ENCODE measurements around the gene SLC6A11. TPM values are rescaled to one million over a fixed set of nuclear protein-coding genes. Genes with fewer than 3 reads are reported as not detected.

The SLC6A11 gene
- total RNA-seq, 1 experiment from 2014 or later, result not detected

DNA sequence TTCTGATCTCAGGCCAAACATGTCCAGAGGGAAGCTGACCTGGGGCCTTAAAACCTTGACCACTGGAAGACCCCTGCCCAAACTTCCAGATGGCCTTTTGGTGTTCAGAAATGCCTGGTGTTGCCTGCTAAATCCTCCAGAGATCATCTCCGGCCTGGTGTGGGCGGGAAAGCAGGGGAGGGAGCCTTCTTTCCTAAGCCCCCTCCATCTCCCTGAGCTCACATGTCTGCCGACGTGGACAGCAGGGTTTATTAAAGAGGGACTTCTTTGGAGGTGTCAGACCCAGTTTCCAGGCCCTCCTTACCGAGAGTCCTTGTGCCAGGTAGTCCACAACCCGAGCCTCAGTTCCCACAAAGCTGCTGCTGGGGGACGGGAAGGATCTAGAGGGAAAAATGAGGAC, 120.7 kb downstream of the SLC6A11 start:
- H3K4me3 ChIP-seq (ENCODE audit: low read depth, low read length), result no peak overlapping the region
- no peak overlapping the region for H3K27ac Mint-ChIP-seq (ENCODE audit: unreplicated experiment)
- TF ChIP-seq, protein P1, sequence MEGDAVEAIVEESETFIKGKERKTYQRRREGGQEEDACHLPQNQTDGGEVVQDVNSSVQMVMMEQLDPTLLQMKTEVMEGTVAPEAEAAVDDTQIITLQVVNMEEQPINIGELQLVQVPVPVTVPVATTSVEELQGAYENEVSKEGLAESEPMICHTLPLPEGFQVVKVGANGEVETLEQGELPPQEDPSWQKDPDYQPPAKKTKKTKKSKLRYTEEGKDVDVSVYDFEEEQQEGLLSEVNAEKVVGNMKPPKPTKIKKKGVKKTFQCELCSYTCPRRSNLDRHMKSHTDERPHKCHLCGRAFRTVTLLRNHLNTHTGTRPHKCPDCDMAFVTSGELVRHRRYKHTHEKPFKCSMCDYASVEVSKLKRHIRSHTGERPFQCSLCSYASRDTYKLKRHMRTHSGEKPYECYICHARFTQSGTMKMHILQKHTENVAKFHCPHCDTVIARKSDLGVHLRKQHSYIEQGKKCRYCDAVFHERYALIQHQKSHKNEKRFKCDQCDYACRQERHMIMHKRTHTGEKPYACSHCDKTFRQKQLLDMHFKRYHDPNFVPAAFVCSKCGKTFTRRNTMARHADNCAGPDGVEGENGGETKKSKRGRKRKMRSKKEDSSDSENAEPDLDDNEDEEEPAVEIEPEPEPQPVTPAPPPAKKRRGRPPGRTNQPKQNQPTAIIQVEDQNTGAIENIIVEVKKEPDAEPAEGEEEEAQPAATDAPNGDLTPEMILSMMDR (IDR thresholded peaks at IDR 0.05; ENCODE audit: insufficient read depth in 1 of 2, low read depth in 1 of 2, low read length in 1 of 2, severe bottlenecking in 1 of 2, unreplicated experiment in 1 of 2), result no peak
- BruUV-seq (replicated peaks), result no TSS peak
- DNase-seq, result peak in 1 of 2 experiments; percentile 3
- no peaks in the 10 kb centered on the region for H3K9me3 ChIP-seq
- intact Hi-C loops (cut with micrococcal nuclease; ENCODE audit: unreplicated experiment), result no loop called here
- ChIA-PET POLR2A (no interaction called here), CTCF (no interaction called here)
- no peak overlapping the region for H3K4me3 Mint-ChIP-seq (ENCODE audit: unreplicated experiment)
- H3K27me3 ChIP-seq (replicated peaks; ENCODE audit: control insufficient read depth, insufficient read depth, low read length), result no peaks in the 10 kb centered on the region; the same call in 1 of the 2 replicates
- H3K4me1 ChIP-seq, result no peaks in the 10 kb centered on the region
- H3K27me3 Mint-ChIP-seq (ENCODE audit: insufficient read depth, unreplicated experiment), result peaks cover 10% of the 10 kb centered on the region
- no peaks in the 10 kb centered on the region for H3K36me3 Mint-ChIP-seq (ENCODE audit: insufficient read depth, unreplicated experiment)
- H3K36me3 ChIP-seq (ENCODE audit: control insufficient read depth, insufficient read depth, low read length), result no peaks in the 10 kb centered on the region
- no peaks in the 10 kb centered on the region for H3K9me3 Mint-ChIP-seq (ENCODE audit: unreplicated experiment)
- H3K4me1 Mint-ChIP-seq (ENCODE audit: low read depth, unreplicated experiment), result no peaks in the 10 kb centered on the region

DNA sequence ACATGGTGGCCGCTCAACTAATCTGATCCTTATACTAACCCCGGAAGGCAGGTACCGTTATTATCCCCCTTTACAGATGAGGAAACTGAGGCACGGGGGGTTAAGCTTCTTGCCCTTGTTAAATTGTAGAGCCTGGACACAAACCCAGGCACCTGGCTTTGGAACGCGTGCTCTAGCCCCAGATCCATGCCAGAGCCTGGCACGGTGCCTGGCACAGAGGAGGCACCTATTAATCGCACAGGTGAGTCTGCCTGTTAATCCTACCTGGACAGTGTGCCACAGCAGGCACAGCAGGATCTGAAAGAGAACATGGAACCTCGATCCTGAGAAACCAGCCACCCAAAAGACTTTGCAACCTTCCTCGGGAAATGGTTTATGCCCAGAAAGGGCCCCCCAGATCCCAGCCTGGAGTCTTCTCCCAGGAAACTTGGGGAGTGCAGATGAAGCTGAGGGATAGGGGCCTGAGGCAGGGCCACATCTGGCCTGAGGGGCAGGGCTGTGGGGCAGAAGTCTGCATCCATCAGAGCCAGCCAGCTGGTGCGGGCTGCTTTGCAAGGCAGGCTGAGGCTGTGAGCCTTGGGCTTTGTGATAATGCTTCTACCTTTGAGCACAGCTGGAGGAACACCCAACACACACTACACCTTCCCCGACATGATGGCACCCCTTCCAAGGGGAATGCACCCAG, 121.3 kb downstream of the SLC6A11 start:
- POLR2A ChIA-PET, result no interaction called here

DNA sequence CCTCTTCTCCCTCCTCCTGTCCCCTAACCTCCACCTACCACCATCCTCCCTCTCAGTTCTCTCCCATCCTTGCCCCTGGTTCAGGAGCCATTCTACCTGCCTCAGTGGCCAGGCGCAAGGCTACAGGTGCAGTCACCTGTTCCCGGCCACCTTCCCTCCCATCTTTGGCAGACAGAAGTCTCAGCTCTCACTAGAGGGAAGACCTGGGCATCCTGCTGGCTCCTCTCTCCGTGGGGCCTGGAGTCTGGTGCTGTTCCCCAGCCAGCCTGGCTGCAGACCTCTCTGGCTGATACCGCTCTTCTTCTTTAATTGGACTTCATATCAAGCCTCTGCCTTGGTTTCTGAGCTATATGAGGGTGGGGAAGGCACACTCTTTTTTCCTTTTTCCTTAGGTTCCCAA, 123.5 kb downstream of the SLC6A11 start:
- Histone ChIP-seq H3K4me1 (no peaks in the 10 kb centered on the region), H3K4me3 (ENCODE audit: low read depth, low read length) (no peak overlapping the region), H3K9me3 (0 out of 2 replicates have a peak, but pooled peaks cover 3% of the 10 kb centered on the region), H3K36me3 (ENCODE audit: control insufficient read depth, insufficient read depth, low read length) (no peaks in the 10 kb centered on the region), H3K27me3 (replicated peaks; ENCODE audit: control insufficient read depth, insufficient read depth, low read length) (no peaks in the 10 kb centered on the region)
- DNase-seq, result no peak
- no peak overlapping the region for H3K4me3 Mint-ChIP-seq (ENCODE audit: unreplicated experiment)
- no peak overlapping the region for H3K27ac Mint-ChIP-seq (ENCODE audit: unreplicated experiment)
- H3K9me3 Mint-ChIP-seq (ENCODE audit: unreplicated experiment), result no peaks in the 10 kb centered on the region
- ChIA-PET POLR2A (no interaction called here), CTCF (interaction anchor here (1.6 kb wide), 1 partner anchor 181 kb away, joined by 3 read pairs; no protein-coding TSS in a partner anchor)
- intact Hi-C loops (cut with micrococcal nuclease; ENCODE audit: unreplicated experiment), result no loop called here
- H3K36me3 Mint-ChIP-seq (ENCODE audit: insufficient read depth, unreplicated experiment), result no peaks in the 10 kb centered on the region
- BruUV-seq (replicated peaks), result no TSS peak
- peaks cover 2% of the 10 kb centered on the region for H3K27me3 Mint-ChIP-seq (ENCODE audit: insufficient read depth, unreplicated experiment)
- TF ChIP-seq, protein P1 (IDR thresholded peaks at IDR 0.05; ENCODE audit: insufficient read depth in 1 of 2, low read depth in 1 of 2, low read length in 1 of 2, severe bottlenecking in 1 of 2, unreplicated experiment in 1 of 2), result no peak
- H3K4me1 Mint-ChIP-seq (ENCODE audit: low read depth, unreplicated experiment), result no peaks in the 10 kb centered on the region

More for the DNA sequence above, 121.3 kb downstream of the SLC6A11 start:
- Mint-ChIP-seq H3K9me3 (ENCODE audit: unreplicated experiment) (no peaks in the 10 kb centered on the region), H3K36me3 (ENCODE audit: insufficient read depth, unreplicated experiment) (no peaks in the 10 kb centered on the region), H3K27ac (ENCODE audit: unreplicated experiment) (no peak overlapping the region), H3K4me3 (ENCODE audit: unreplicated experiment) (no peak overlapping the region), H3K4me1 (ENCODE audit: low read depth, unreplicated experiment) (no peaks in the 10 kb centered on the region), H3K27me3 (ENCODE audit: insufficient read depth, unreplicated experiment) (peaks cover 5% of the 10 kb centered on the region)
- TF ChIP-seq, protein P1 (IDR thresholded peaks at IDR 0.05; ENCODE audit: insufficient read depth in 1 of 2, low read depth in 1 of 2, low read length in 1 of 2, severe bottlenecking in 1 of 2, unreplicated experiment in 1 of 2), result no peak
- no TSS peak for BruUV-seq (replicated peaks)
- intact Hi-C loops (cut with micrococcal nuclease; ENCODE audit: unreplicated experiment), result no loop called here
- peak in 1 of 2 experiments; percentile 3 for DNase-seq
- no peaks in the 10 kb centered on the region for H3K4me1 ChIP-seq
- no peaks in the 10 kb centered on the region for H3K36me3 ChIP-seq (ENCODE audit: control insufficient read depth, insufficient read depth, low read length)
- CTCF ChIA-PET, result no interaction called here
- H3K9me3 ChIP-seq, result 0 out of 2 replicates have a peak, but pooled peaks cover 3% of the 10 kb centered on the region
- no peaks in the 10 kb centered on the region for H3K27me3 ChIP-seq (replicated peaks; ENCODE audit: control insufficient read depth, insufficient read depth, low read length)
- no peak overlapping the region for H3K4me3 ChIP-seq (ENCODE audit: low read depth, low read length)
